SK-N-SH (cell line): ENCODE data around the gene CCDC172. TPM values are rescaled to one million over a fixed set of nuclear protein-coding genes. Genes with fewer than 3 reads are reported as not detected.

Source experiments
- CTCF ChIA-PET: fragments of 300-600, 350-600 bp; formaldehyde crosslinking; extraction: SDS; loops from one replicate; lab custom pipeline; 2021; lab: Yijun Ruan, JAX
- POLR2A ChIA-PET: fragments of 350-600 bp; sonication (Branson Sonifier 250); formaldehyde crosslinking; extraction: SDS; loops from one replicate; lab custom pipeline; 2020; ENCODE audit warnings: antibody characterized with exemption, inconsistent platforms; lab: Yijun Ruan, JAX
- DNase-seq: peaks from one replicate; pipeline ENCODE4 v3.0.0; 2012
- H2AFZ ChIP-seq: fragments of 200-600 bp; sonication (generic); 2 replicates; pipeline ENCODE4 v1.8.1; 2016; ENCODE audit warnings: antibody characterized with exemption, mild to moderate bottlenecking, low read depth
- H3F3A ChIP-seq: fragments of 200-600 bp; sonication (generic); replicated peaks from 2 replicates; pipeline ENCODE3; 2016; ENCODE audit warnings: antibody characterized with exemption, mild to moderate bottlenecking; ENCODE audit not compliant: insufficient read depth
- H3K27ac ChIP-seq, 2 experiments: fragments of 200-500 bp in 1 of 2; fragments of 200-600 bp in 1 of 2; sonication (Bioruptor generic) in 1 of 2; sonication (generic), shearing (Covaris generic) in 1 of 2; 2 replicates each; pipeline versions ENCODE4 v1.5.1 to v1.6.1; 2014 to 2016; ENCODE audit warnings: low read depth in 2 of 2, inconsistent platforms in 1 of 2, low read length in 1 of 2, mild to moderate bottlenecking in 1 of 2, mixed read lengths in 1 of 2
- H3K27me3 ChIP-seq: fragments of 200-600 bp; sonication (generic), shearing (Covaris generic); 2 replicates; pipeline ENCODE4 v1.6.1; 2016; ENCODE audit warnings: mixed run types; ENCODE audit not compliant: insufficient read depth
- H3K36me3 ChIP-seq, 2 experiments: fragments of 200-500 bp in 1 of 2; fragments of 200-600 bp in 1 of 2; sonication (Bioruptor generic) in 1 of 2; sonication (generic) in 1 of 2; replicated peaks in 1 of 2; 2 replicates each; pipeline versions ENCODE3 to v1.5.1; 2014 to 2016; ENCODE audit warnings: low read length in 1 of 2, mild to moderate bottlenecking in 1 of 2; ENCODE audit not compliant: insufficient read depth in 2 of 2, control insufficient read depth in 1 of 2
- H3K4me1 ChIP-seq, 2 experiments: fragments of 200-500 bp in 1 of 2; fragments of 200-600 bp in 1 of 2; sonication (Bioruptor generic) in 1 of 2; sonication (generic), shearing (Covaris generic) in 1 of 2; 2 replicates each; pipeline versions ENCODE4 v1.5.1 to v1.6.1; 2014 to 2016; ENCODE audit warnings: low read depth in 1 of 2, low read length in 1 of 2, mixed run types in 1 of 2; ENCODE audit not compliant: insufficient read depth in 2 of 2, control insufficient read depth in 1 of 2
- H3K4me2 ChIP-seq: fragments of 200-600 bp; sonication (generic), shearing (Covaris generic); 2 replicates; pipeline ENCODE4 v1.6.1; 2017; ENCODE audit warnings: mixed run types
- H3K4me3 ChIP-seq, 2 experiments: fragments of 200-500 bp in 1 of 2; fragments of 200-600 bp in 1 of 2; sonication (Bioruptor generic) in 1 of 2; sonication (generic), shearing (Covaris generic) in 1 of 2; 2 replicates each; pipeline versions ENCODE4 v1.5.1 to v1.8.1; 2014 to 2016; ENCODE audit warnings: low read depth in 2 of 2, inconsistent platforms in 1 of 2, low read length in 1 of 2, mild to moderate bottlenecking in 1 of 2, mixed read lengths in 1 of 2, moderate library complexity in 1 of 2
- H3K79me2 ChIP-seq: fragments of 200-600 bp; sonication (generic); 2 replicates; pipeline ENCODE4 v1.8.1; 2017; ENCODE audit warnings: mild to moderate bottlenecking; ENCODE audit not compliant: insufficient read depth
- H3K9ac ChIP-seq: fragments of 200-600 bp; sonication (generic); 2 replicates; pipeline ENCODE4 v1.6.1; 2017; ENCODE audit warnings: mixed run types
- H3K9me2 ChIP-seq: fragments of 200-600 bp; sonication (generic); 2 replicates; pipeline ENCODE4 v1.6.1; 2017; ENCODE audit warnings: mixed run types
- H3K9me3 ChIP-seq: fragments of 200-600 bp; sonication (generic); 2 replicates; pipeline ENCODE4 v1.6.1; 2017; ENCODE audit warnings: mixed run types, mild to moderate bottlenecking, moderate library complexity
- H4K20me1 ChIP-seq: fragments of 200-600 bp; sonication (generic); 2 replicates; pipeline ENCODE4 v1.6.1; 2017; ENCODE audit warnings: mild to moderate bottlenecking, mixed run types; ENCODE audit not compliant: insufficient read depth
- CHD2 ChIP-seq: fragments of 150-350 bp; IDR thresholded peaks from 2 replicates; pipeline ENCODE4 v1.6.1; 2018; ENCODE audit warnings: low read length; ENCODE audit not compliant: partially characterized antibody
- EP300 ChIP-seq, 2 experiments: IDR thresholded peaks; 2 replicates each; pipeline versions ENCODE4 v1.4.0 to v1.6.1; 2012; ENCODE audit warnings: borderline replicate concordance in 1 of 2, low read depth in 1 of 2, low read length in 1 of 2
- FOSL2 ChIP-seq: IDR thresholded peaks from 2 replicates; pipeline ENCODE4 v1.4.0; 2012; ENCODE audit warnings: low read depth, mild to moderate bottlenecking, moderate library complexity, borderline replicate concordance
- GABPA ChIP-seq: IDR thresholded peaks from 2 replicates; pipeline ENCODE4 v1.4.0; 2012; ENCODE audit warnings: low read depth, mild to moderate bottlenecking
- MAX ChIP-seq: IDR thresholded peaks from 2 replicates; pipeline ENCODE4 v1.4.0; 2012; ENCODE audit warnings: low read depth
- NRF1 ChIP-seq: IDR thresholded peaks from 2 replicates; pipeline ENCODE4 v1.6.1; 2012; ENCODE audit warnings: low read depth, mild to moderate bottlenecking, low read length
- POLR2AphosphoS5 ChIP-seq: IDR thresholded peaks from 2 replicates; pipeline ENCODE4 v1.6.1; 2012; ENCODE audit warnings: low read depth, low read length
- RFX5 ChIP-seq: IDR thresholded peaks from 2 replicates; pipeline ENCODE4 v1.6.1; 2012; ENCODE audit warnings: mild to moderate bottlenecking, improper control_type of control experiment, low read length
- USF1 ChIP-seq: IDR thresholded peaks from 2 replicates; pipeline ENCODE4 v1.4.0; 2012; ENCODE audit warnings: low read depth, borderline replicate concordance
- YY1 ChIP-seq: IDR thresholded peaks from 2 replicates; pipeline ENCODE4 v1.4.0; 2012; ENCODE audit warnings: low read depth, mild to moderate bottlenecking
- WGBS: methylation state at CpG from one replicate; pipeline ENCODE4 v1.1.6; 2017; ENCODE audit warnings: low lambda C conversion rate; 5-methylcytosine and 5-hydroxymethylcytosine counted together
- polyA plus RNA-seq, 3 experiments: library from polyadenylated mRNA; depleted of rRNA; stranded (reverse); fragments of >200 nt; gene quantifications; 2 replicates each; pipeline ENCODE4 v1.2.3, GENCODE V29; 2012
- TF ChIP-seq, protein P1 (sequence below): IDR thresholded peaks from 2 replicates; pipeline ENCODE4 v1.4.0; 2012; ENCODE audit warnings: low read depth, borderline replicate concordance
- TF ChIP-seq, protein P2 (sequence below): IDR thresholded peaks from 2 replicates; pipeline ENCODE4; 2012
- TF ChIP-seq, protein P3 (sequence below): fragments of 150-350 bp; IDR thresholded peaks from 2 replicates; pipeline ENCODE4 v1.6.1; 2016; ENCODE audit warnings: mild to moderate bottlenecking, low read depth, low read length

Gene CCDC172
- polyA plus RNA-seq, 1 of the 3 experiments (the other 2 are of a cell fraction) = not detected

GRCh38 chr10:116311016-116311415, 13.2 kb upstream of the CCDC172 start:
- H3K4me1 ChIP-seq = peaks cover 0 to 8% of the 10 kb centered on the region in 2 experiments; a peak in 2 of 4 replicates
- WGBS = 43% methylated on average over 5 of the region's 5 CpGs
- no peak overlapping the region for H2AFZ ChIP-seq
- H3K4me3 ChIP-seq = no peak overlapping the region
- no peaks in the 10 kb centered on the region for H3K79me2 ChIP-seq
- no peaks in the 10 kb centered on the region for H4K20me1 ChIP-seq
- no peaks in the 10 kb centered on the region for H3F3A ChIP-seq
- no peaks in the 10 kb centered on the region for H3K36me3 ChIP-seq
- CTCF ChIA-PET = interaction anchor here (1.5 kb wide), 1 partner anchor 511 kb away, joined by 3 read pairs; no protein-coding TSS in a partner anchor
- H3K9me3 ChIP-seq = no peaks in the 10 kb centered on the region
- POLR2A ChIA-PET = no interaction called here
- TF ChIP-seq MAX (no peak), POLR2AphosphoS5 (no peak), CHD2 (no peak), USF1 (no peak), FOSL2 (no peak)
- no peak overlapping the region for H3K9ac ChIP-seq
- H3K4me2 ChIP-seq = no peak overlapping the region
- no peak for DNase-seq
- no peaks in the 10 kb centered on the region for H3K27me3 ChIP-seq
- H3K27ac ChIP-seq = no peak overlapping the region
- H3K9me2 ChIP-seq = no peaks in the 10 kb centered on the region

DNA sequence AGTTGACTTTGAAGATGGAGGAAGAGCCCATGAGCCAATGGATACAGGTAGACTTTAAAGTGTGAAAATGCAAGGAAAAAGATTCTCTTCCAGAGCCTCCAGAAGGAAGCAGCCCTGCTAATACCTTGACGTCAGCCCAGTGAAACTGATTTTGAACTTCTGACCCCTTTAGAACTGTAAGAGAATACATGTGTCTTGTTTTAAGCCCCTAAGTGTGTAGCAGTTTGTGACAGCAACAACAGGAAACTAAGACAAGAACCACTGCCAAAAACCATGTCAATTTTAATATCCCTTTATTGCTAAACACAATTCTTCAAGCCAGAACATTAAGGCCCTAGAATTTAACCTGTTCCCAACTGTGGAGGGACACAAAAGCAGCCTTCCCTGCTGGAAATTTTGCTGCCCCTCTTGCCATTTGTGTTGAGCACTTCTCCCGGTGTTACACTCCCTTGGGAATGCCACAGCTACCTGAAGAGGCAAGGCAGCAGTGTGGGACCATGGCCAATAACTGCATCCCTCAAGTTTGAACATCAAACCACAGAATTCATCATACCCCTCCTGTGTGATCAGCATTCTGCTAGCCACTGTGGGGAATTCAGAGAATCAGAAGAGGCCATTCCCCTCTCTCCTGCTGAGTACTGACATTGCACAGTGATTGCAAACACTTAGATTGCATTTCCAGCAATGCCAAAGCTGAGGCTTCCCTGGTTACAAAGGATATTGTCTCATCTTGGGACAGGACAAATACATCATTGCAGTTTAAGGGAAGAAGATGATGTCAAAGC, 12.3 kb upstream of the CCDC172 start:
- H3F3A ChIP-seq = no peaks in the 10 kb centered on the region
- ChIA-PET CTCF (interaction anchor here (0.9 to 1.4 kb wide), 4 partner anchors 11 to 1140 kb away, joined by 3 to 5 read pairs (median 3); partner anchors contain the start of gene GFRA1), POLR2A (no interaction called here)
- no peak overlapping the region for H2AFZ ChIP-seq
- peaks cover 0 to 8% of the 10 kb centered on the region in 2 experiments; a peak in 2 of 4 replicates for H3K4me1 ChIP-seq
- 25% methylated on average over 2 of the region's 2 CpGs for WGBS
- no peaks in the 10 kb centered on the region for H3K36me3 ChIP-seq
- peak overlapping the region in 1 of 2 experiments; percentile 78; a peak in 2 of 4 replicates for H3K27ac ChIP-seq
- no peaks in the 10 kb centered on the region for H4K20me1 ChIP-seq
- no peak for DNase-seq
- H3K9me3 ChIP-seq = no peaks in the 10 kb centered on the region
- no peak overlapping the region for H3K4me3 ChIP-seq
- no peaks in the 10 kb centered on the region for H3K9me2 ChIP-seq
- no peaks in the 10 kb centered on the region for H3K79me2 ChIP-seq
- H3K27me3 ChIP-seq = no peaks in the 10 kb centered on the region
- H3K9ac ChIP-seq = no peak overlapping the region
- TF ChIP-seq EP300 (IDR thresholded peaks at IDR 0.05; ENCODE audit: borderline replicate concordance in 1 of 2, low read depth in 1 of 2, low read length in 1 of 2) (no peak), RFX5 (no peak), GABPA (no peak), YY1 (no peak), NRF1 (no peak), CHD2 (no peak)
- TF ChIP-seq, protein P1, sequence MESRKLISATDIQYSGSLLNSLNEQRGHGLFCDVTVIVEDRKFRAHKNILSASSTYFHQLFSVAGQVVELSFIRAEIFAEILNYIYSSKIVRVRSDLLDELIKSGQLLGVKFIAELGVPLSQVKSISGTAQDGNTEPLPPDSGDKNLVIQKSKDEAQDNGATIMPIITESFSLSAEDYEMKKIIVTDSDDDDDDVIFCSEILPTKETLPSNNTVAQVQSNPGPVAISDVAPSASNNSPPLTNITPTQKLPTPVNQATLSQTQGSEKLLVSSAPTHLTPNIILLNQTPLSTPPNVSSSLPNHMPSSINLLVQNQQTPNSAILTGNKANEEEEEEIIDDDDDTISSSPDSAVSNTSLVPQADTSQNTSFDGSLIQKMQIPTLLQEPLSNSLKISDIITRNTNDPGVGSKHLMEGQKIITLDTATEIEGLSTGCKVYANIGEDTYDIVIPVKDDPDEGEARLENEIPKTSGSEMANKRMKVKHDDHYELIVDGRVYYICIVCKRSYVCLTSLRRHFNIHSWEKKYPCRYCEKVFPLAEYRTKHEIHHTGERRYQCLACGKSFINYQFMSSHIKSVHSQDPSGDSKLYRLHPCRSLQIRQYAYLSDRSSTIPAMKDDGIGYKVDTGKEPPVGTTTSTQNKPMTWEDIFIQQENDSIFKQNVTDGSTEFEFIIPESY = no peak
- TF ChIP-seq, protein P2, sequence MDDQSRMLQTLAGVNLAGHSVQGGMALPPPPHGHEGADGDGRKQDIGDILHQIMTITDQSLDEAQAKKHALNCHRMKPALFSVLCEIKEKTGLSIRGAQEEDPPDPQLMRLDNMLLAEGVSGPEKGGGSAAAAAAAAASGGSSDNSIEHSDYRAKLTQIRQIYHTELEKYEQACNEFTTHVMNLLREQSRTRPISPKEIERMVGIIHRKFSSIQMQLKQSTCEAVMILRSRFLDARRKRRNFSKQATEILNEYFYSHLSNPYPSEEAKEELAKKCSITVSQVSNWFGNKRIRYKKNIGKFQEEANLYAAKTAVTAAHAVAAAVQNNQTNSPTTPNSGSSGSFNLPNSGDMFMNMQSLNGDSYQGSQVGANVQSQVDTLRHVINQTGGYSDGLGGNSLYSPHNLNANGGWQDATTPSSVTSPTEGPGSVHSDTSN = no peak
- TF ChIP-seq, protein P3, sequence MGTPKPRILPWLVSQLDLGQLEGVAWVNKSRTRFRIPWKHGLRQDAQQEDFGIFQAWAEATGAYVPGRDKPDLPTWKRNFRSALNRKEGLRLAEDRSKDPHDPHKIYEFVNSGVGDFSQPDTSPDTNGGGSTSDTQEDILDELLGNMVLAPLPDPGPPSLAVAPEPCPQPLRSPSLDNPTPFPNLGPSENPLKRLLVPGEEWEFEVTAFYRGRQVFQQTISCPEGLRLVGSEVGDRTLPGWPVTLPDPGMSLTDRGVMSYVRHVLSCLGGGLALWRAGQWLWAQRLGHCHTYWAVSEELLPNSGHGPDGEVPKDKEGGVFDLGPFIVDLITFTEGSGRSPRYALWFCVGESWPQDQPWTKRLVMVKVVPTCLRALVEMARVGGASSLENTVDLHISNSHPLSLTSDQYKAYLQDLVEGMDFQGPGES = no peak
- H3K4me2 ChIP-seq = no peak overlapping the region
